Brain microvascular endothelial cell (primary cell): ENCODE measurements around the gene ITFG2.

Experiments used
- DNase-seq: peaks from one replicate; pipeline ENCODE4 v3.0.0-alpha.2; 2020
- H3K27ac ChIP-seq: fragments of 250-450 bp; sonication (Bioruptor Pico); 2 replicates; pipeline ENCODE4 v1.5.1; 2020; ENCODE audit warnings: mild to moderate bottlenecking, moderate library complexity
- H3K27me3 ChIP-seq: fragments of 250-450 bp; sonication (Bioruptor Pico); replicated peaks from 2 replicates; pipeline ENCODE4 v1.5.1; 2020; ENCODE audit warnings: mild to moderate bottlenecking
- H3K36me3 ChIP-seq: fragments of 250-450 bp; sonication (Bioruptor Pico); replicated peaks from 2 replicates; pipeline ENCODE4 v1.5.1; 2020; ENCODE audit warnings: mild to moderate bottlenecking
- H3K4me3 ChIP-seq: 2 replicates; pipeline ENCODE4 v1.5.1; 2011; ENCODE audit warnings: low read depth, mild to moderate bottlenecking, control low read depth, low read length, moderate library complexity
- in situ Hi-C: cut with HindIII; loops from 2 replicates; pipeline ENCODE4 v1.10.0; 2017; ENCODE audit warnings: low sequenced_read_pairs, low pct_ligation_motif_present
- TF ChIP-seq, protein P1 (sequence below): IDR thresholded peaks from 2 replicates; pipeline ENCODE4 v1.5.1; 2011; ENCODE audit warnings: low read depth, mild to moderate bottlenecking, moderate library complexity, low read length, control low read depth, inconsistent platforms; ENCODE audit errors: missing control alignments

Gene ITFG2

DNA sequence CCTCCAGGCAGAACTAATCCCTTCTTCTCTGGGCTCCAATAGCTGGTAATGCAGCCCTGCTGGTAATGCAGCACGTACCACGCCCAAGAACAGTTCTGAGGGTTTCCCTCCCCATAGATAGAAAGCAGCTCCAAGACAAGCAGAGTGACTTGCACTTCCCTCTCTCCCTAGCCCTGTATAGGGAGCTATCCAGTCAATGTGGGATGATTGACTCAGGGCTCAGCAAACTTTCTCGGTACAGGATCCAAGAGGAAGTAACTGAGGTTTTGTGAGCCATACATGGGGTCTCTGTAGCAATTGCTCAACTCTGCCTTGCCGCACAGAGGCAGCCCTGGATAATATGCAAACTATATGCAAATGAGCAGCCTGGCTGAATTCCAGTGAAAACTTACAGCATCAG, 33.2 kb upstream of the ITFG2 start:
- TF ChIP-seq, protein P1, sequence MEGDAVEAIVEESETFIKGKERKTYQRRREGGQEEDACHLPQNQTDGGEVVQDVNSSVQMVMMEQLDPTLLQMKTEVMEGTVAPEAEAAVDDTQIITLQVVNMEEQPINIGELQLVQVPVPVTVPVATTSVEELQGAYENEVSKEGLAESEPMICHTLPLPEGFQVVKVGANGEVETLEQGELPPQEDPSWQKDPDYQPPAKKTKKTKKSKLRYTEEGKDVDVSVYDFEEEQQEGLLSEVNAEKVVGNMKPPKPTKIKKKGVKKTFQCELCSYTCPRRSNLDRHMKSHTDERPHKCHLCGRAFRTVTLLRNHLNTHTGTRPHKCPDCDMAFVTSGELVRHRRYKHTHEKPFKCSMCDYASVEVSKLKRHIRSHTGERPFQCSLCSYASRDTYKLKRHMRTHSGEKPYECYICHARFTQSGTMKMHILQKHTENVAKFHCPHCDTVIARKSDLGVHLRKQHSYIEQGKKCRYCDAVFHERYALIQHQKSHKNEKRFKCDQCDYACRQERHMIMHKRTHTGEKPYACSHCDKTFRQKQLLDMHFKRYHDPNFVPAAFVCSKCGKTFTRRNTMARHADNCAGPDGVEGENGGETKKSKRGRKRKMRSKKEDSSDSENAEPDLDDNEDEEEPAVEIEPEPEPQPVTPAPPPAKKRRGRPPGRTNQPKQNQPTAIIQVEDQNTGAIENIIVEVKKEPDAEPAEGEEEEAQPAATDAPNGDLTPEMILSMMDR = no peak
- no peak for DNase-seq
- in situ Hi-C loops = no loop called here
- Histone ChIP-seq H3K27me3 (peaks cover 2% of the 10 kb centered on the region), H3K27ac (no peak overlapping the region), H3K4me3 (no peak overlapping the region), H3K36me3 (no peaks in the 10 kb centered on the region)

DNA sequence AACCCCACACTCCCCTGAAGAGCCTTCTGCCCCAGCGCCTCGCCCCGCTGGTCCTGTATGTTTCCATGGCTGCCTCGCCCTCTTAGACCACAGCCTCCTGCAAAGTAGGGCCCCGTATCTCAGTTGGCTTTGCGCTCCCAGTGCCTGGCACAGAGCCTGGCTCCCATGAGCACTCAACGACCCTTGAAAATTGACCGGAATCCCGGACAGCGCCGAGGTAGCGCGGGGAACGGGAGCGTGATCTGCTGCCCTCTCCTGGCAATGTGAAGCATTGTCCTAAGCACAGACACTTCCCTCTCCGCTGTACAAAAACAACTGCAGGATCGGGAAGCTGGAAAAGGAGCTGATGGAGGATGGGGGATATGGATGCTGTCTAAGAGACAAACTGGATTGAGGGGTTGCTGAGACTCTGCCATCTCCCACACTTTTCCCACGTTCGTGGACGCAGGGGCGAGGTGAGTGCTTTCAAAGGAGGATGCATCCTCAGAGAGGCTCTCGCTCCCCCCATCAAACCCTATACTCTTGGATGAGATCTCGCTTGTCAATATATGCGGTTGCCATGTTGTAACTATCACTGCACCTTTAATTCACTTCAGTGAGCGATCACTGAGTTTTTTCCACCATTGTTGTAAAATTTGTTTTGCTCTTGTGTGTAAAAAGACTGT, 28.4 kb upstream of the ITFG2 start:
- H3K27me3 ChIP-seq = peaks cover 9% of the 10 kb centered on the region

DNA sequence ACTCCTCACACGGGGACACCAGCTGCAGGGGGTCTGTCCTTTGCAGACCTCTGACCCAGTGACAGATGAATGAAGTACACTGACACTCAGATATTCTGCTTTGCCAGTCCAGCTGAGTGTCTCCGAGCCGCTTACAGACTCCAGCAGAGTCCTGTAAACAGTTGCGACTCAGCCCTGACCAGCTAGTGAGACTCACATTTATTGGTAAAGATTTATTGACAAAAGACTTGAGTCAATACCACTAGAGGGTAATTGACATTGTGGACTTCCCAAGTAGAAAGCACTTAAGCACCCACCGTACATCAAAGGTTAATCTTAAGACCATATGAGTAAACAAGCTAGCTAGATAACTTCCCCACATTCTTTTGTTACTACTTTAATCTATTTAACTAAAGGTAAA, 27.5 kb upstream of the ITFG2 start:
- in situ Hi-C loops = no loop called here
- H3K36me3 ChIP-seq = no peaks in the 10 kb centered on the region
- H3K27me3 ChIP-seq = peaks cover 9% of the 10 kb centered on the region

More for the DNA sequence above, 28.4 kb upstream of the ITFG2 start:
- Histone ChIP-seq H3K27ac (no peak overlapping the region), H3K4me3 (no peak overlapping the region), H3K36me3 (no peaks in the 10 kb centered on the region)
- in situ Hi-C loops = no loop called here
- DNase-seq = peak; percentile 20
- TF ChIP-seq, protein P1 = peak; percentile 97

DNA sequence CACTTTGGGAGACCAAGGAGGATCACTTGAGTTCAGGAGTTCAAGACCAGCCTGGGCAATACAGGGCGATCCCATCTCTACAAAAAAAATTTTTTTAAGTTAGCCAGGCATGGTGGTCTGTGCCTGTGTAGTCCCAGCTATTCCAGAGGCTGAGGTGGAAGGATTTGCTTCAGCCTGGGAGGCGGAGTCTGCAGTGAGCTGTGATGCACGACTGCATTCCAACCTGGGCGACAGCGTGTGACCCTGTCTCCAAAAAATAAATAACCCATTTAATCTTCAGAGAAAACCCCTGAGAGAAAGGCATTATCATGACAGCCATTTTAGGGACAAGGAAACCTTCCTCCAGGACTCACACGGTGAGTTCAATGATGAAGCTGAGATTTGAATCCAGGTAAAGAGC, 21.4 kb upstream of the ITFG2 start:
- TF ChIP-seq, protein P1 = no peak
- H3K36me3 ChIP-seq = no peaks in the 10 kb centered on the region
- H3K27ac ChIP-seq = no peak overlapping the region
- H3K27me3 ChIP-seq = no peaks in the 10 kb centered on the region
- DNase-seq = no peak
- no peak overlapping the region for H3K4me3 ChIP-seq
- in situ Hi-C loops = no loop called here

More for the DNA sequence above, 27.5 kb upstream of the ITFG2 start:
- no peak for DNase-seq
- Histone ChIP-seq H3K27ac (no peak overlapping the region), H3K4me3 (no peak overlapping the region)
- TF ChIP-seq, protein P1 = no peak

DNA sequence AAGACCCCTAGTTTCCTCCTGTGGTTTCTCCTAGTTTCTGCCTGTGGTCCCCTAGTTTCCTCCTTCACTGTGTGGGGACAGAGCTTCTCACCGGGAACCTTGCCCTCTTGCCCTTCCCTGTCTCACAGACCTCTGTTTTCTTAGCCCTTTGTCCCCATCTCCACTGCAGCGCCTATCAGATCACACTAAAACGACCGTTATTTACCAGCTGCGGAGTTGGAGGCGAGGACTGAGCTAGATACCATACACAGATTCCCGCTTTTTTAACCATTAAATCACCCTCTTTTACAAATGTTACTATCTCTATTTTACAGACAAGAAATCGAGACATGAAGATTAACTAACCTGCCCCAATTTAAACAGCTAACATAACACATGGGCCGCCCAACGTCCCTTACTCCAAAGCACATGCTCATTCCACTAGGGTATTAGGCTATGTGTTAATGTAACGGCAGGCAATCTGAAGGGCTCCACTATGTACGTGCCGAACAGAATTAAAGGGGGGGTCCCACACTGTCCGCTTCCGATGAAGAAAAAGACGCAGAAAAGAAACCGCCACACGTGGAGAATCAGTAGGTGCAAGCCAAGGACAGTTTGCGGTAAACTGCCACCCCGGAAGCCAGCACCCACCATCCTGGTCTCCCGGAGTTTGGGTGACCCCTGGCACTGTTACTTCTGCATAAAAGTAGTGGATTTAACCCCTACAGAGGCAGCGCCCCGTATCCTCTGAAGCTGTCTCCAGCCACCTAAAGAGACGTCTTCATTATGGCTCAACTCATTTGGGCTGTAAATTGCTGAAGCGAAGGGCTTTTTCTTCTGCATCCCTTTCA, 19.6 kb upstream of the ITFG2 start:
- Histone ChIP-seq H3K36me3 (peaks cover 3% of the 10 kb centered on the region), H3K27me3 (no peaks in the 10 kb centered on the region), H3K4me3 (no peak overlapping the region), H3K27ac (no peak overlapping the region)
- DNase-seq = no peak
- TF ChIP-seq, protein P1 = no peak
- in situ Hi-C loops = no loop called here
